HepG2 (cell line): Measurements from ENCODE around the gene APRT. TPM values are rescaled to one million over a fixed set of nuclear protein-coding genes. Genes with fewer than 3 reads are reported as not detected.

Source experiments
- AGO1 ChIP-seq: fragments of 200-400 bp; formaldehyde crosslinking; IDR thresholded peaks from 2 replicates; pipeline ENCODE4 v1.6.1; 2017; ENCODE audit warnings: mild to moderate bottlenecking, low read depth, low read length, moderate library complexity; ENCODE audit not compliant: poor library complexity, severe bottlenecking
- GLI4 ChIP-seq: sonication (generic); formaldehyde crosslinking; IDR thresholded peaks from 2 replicates; pipeline ENCODE4 v1.5.1; 2020; ENCODE audit warnings: missing genetic modification reagents, mild to moderate bottlenecking, moderate library complexity, borderline replicate concordance
- KDM3A ChIP-seq: IDR thresholded peaks from 2 replicates; pipeline ENCODE4 v1.6.1; 2018; ENCODE audit warnings: low read depth, missing compliant biosample characterization
- KMT2B ChIP-seq: IDR thresholded peaks from 2 replicates; pipeline ENCODE4 v1.6.1; 2016; ENCODE audit warnings: missing genetic modification reagents, missing compliant biosample characterization
- PCBP2 ChIP-seq: fragments of 200-400 bp; formaldehyde crosslinking; optimal IDR thresholded peaks from 2 replicates; pipeline ENCODE3; 2018; ENCODE audit warnings: low read length, low read depth; ENCODE audit not compliant: poor library complexity, severe bottlenecking
- POLR2AphosphoS5 ChIP-seq: IDR thresholded peaks from 2 replicates; pipeline ENCODE4 v1.6.1; 2012; ENCODE audit warnings: low read depth, low read length
- RBFOX2 ChIP-seq: fragments of 200-400 bp; formaldehyde crosslinking; IDR thresholded peaks from 2 replicates; pipeline ENCODE4 v1.6.1; 2017; ENCODE audit warnings: low read depth, mild to moderate bottlenecking, low read length
- RBM22 ChIP-seq: fragments of 200-400 bp; formaldehyde crosslinking; optimal IDR thresholded peaks from 2 replicates; pipeline ENCODE3; 2017; ENCODE audit warnings: mild to moderate bottlenecking, low read length, moderate library complexity
- SIX4 ChIP-seq: sonication (generic); formaldehyde crosslinking; IDR thresholded peaks from 2 replicates; pipeline ENCODE4 v1.4.0; 2020; ENCODE audit warnings: missing genetic modification reagents
- SNAI1 ChIP-seq: sonication (generic); formaldehyde crosslinking; IDR thresholded peaks from 2 replicates; pipeline ENCODE4 v1.5.0; 2020; ENCODE audit warnings: mild to moderate bottlenecking, missing genetic modification reagents, borderline replicate concordance
- TAF15 ChIP-seq: fragments of 200-400 bp; formaldehyde crosslinking; IDR thresholded peaks from one replicate; pipeline ENCODE4 v1.6.1; 2018; ENCODE audit warnings: mild to moderate bottlenecking, low read depth, low read length; ENCODE audit not compliant: poor library complexity, severe bottlenecking
- ZNF12 ChIP-seq: sonication (generic); formaldehyde crosslinking; IDR thresholded peaks from 2 replicates; pipeline ENCODE4 v1.5.0; 2020; ENCODE audit warnings: missing genetic modification reagents
- ZNF616 ChIP-seq: sonication (generic); formaldehyde crosslinking; IDR thresholded peaks from 2 replicates; pipeline ENCODE4 v1.5.0; 2020; ENCODE audit warnings: low read depth, mild to moderate bottlenecking, missing genetic modification reagents
- ZNF747 ChIP-seq: sonication (generic); formaldehyde crosslinking; IDR thresholded peaks from 2 replicates; pipeline ENCODE4 v1.8.1; 2023; ENCODE audit warnings: missing genetic modification reagents, mild to moderate bottlenecking, borderline replicate concordance
- polyA plus RNA-seq, 8 experiments: library from polyadenylated mRNA; depleted of rRNA in 3 of 8; stranded (reverse) in 7 of 8; unstranded in 1 of 8; fragments of >200 nt; fragmentation: Illumina TruSeq in 4 of 8; extraction: Trizol in 4 of 8; gene quantifications; 2 replicates each; pipeline versions ENCODE4 v1.2.1 to v1.2.3, GENCODE V29; 2011 to 2016; ENCODE audit warnings: low read depth in 4 of 8, missing spikeins in 1 of 8, mixed read lengths in 1 of 8; ENCODE audit not compliant: insufficient read depth in 1 of 8
- total RNA-seq, 5 experiments: library from RNA; depleted of rRNA; stranded (reverse); fragments of >200 nt; fragmentation: Illumina TruSeq; extraction: Trizol; gene quantifications; 2 replicates each; pipeline ENCODE4 v1.2.3, GENCODE V29; 2016; ENCODE audit warnings: low read depth in 1 of 5
- TF ChIP-seq, protein P1 (sequence below): sonication (generic); formaldehyde crosslinking; IDR thresholded peaks from 2 replicates; pipeline ENCODE4 v1.5.0; 2020; ENCODE audit warnings: mild to moderate bottlenecking, missing genetic modification reagents
- TF ChIP-seq, protein P2 (sequence below), 2 experiments: sonication (generic) in 1 of 2; formaldehyde crosslinking in 1 of 2; IDR thresholded peaks; 2 replicates each; pipeline versions ENCODE4 v1.4.0 to v1.6.1; 2016 to 2020; ENCODE audit warnings: borderline replicate concordance in 1 of 2, low read depth in 1 of 2, mild to moderate bottlenecking in 1 of 2, missing genetic modification reagents in 1 of 2
- TF ChIP-seq, protein P3 (sequence below): sonication (generic); formaldehyde crosslinking; conservative IDR thresholded peaks from 2 replicates; pipeline ENCODE4 v1.4.0; 2020; ENCODE audit warnings: missing genetic modification reagents
- TF ChIP-seq, protein P4 (sequence below): sonication (generic); formaldehyde crosslinking; IDR thresholded peaks from 2 replicates; pipeline ENCODE4 v1.9.0; 2022; ENCODE audit warnings: missing genetic modification reagents, mild to moderate bottlenecking, borderline replicate concordance

APRT gene
- total and polyA plus RNA-seq, 2 of the 13 experiments (the other 11 are each of a cell fraction or from before 2014, with no cell fraction given): 155 to 242 TPM

DNA sequence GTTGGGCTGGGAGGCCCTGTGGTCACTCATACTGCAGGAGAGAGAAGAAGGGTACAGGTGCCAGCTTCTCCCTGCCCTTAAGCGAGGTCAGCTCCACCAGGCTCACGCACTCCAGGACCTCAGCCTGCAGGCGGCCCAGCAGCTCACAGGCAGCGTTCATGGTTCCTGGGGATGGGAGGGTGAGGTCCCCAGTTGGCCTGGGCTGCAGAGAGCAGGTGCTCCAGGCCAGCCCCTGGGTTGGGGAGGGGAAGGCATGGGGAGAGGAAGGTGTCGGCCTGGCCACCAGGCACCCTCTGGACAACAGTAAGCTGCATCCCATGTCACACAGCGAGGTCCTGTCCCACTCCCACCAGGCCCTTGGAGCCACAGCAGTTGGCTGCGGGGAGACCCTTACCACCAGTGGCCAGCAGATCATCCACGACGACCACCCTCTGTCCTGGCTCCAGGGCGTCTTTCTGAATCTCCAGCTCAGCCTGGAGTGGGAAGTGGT, 2.0 kb downstream of the APRT start (continued):
- TF ChIP-seq, protein P1, sequence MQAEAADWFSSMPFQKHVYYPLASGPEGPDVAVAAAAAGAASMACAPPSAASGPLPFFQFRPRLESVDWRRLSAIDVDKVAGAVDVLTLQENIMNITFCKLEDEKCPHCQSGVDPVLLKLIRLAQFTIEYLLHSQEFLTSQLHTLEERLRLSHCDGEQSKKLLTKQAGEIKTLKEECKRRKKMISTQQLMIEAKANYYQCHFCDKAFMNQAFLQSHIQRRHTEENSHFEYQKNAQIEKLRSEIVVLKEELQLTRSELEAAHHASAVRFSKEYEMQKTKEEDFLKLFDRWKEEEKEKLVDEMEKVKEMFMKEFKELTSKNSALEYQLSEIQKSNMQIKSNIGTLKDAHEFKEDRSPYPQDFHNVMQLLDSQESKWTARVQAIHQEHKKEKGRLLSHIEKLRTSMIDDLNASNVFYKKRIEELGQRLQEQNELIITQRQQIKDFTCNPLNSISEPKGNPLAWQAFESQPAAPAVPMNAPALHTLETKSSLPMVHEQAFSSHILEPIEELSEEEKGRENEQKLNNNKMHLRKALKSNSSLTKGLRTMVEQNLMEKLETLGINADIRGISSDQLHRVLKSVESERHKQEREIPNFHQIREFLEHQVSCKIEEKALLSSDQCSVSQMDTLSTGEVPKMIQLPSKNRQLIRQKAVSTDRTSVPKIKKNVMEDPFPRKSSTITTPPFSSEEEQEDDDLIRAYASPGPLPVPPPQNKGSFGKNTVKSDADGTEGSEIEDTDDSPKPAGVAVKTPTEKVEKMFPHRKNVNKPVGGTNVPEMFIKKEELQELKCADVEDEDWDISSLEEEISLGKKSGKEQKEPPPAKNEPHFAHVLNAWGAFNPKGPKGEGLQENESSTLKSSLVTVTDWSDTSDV (CRISPR knock-in tag): 0 out of 2 replicates have a peak, but pooled peaks have one; percentile 45
- no peak for TF ChIP-seq GLI4 (CRISPR knock-in tag)
- TF ChIP-seq KDM3A (CRISPR knock-in tag): no peak; the same call in 1 of the 2 replicates
- TF ChIP-seq AGO1: peak; percentile 84
- TF ChIP-seq, protein P2, sequence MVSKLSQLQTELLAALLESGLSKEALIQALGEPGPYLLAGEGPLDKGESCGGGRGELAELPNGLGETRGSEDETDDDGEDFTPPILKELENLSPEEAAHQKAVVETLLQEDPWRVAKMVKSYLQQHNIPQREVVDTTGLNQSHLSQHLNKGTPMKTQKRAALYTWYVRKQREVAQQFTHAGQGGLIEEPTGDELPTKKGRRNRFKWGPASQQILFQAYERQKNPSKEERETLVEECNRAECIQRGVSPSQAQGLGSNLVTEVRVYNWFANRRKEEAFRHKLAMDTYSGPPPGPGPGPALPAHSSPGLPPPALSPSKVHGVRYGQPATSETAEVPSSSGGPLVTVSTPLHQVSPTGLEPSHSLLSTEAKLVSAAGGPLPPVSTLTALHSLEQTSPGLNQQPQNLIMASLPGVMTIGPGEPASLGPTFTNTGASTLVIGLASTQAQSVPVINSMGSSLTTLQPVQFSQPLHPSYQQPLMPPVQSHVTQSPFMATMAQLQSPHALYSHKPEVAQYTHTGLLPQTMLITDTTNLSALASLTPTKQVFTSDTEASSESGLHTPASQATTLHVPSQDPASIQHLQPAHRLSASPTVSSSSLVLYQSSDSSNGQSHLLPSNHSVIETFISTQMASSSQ (IDR thresholded peaks at IDR 0.05; ENCODE audit: low read depth): no peak
- TF ChIP-seq, protein P2 (CRISPR knock-in tag; IDR thresholded peaks at IDR 0.05; ENCODE audit: borderline replicate concordance): no peak
- TF ChIP-seq POLR2AphosphoS5: peak; percentile 60
- TF ChIP-seq, protein P3, sequence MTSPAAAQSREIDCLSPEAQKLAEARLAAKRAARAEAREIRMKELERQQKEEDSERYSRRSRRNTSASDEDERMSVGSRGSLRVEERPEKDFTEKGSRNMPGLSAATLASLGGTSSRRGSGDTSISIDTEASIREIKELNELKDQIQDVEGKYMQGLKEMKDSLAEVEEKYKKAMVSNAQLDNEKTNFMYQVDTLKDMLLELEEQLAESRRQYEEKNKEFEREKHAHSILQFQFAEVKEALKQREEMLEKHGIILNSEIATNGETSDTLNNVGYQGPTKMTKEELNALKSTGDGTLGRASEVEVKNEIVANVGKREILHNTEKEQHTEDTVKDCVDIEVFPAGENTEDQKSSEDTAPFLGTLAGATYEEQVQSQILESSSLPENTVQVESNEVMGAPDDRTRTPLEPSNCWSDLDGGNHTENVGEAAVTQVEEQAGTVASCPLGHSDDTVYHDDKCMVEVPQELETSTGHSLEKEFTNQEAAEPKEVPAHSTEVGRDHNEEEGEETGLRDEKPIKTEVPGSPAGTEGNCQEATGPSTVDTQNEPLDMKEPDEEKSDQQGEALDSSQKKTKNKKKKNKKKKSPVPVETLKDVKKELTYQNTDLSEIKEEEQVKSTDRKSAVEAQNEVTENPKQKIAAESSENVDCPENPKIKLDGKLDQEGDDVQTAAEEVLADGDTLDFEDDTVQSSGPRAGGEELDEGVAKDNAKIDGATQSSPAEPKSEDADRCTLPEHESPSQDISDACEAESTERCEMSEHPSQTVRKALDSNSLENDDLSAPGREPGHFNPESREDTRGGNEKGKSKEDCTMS: no peak
- TF ChIP-seq, protein P4, sequence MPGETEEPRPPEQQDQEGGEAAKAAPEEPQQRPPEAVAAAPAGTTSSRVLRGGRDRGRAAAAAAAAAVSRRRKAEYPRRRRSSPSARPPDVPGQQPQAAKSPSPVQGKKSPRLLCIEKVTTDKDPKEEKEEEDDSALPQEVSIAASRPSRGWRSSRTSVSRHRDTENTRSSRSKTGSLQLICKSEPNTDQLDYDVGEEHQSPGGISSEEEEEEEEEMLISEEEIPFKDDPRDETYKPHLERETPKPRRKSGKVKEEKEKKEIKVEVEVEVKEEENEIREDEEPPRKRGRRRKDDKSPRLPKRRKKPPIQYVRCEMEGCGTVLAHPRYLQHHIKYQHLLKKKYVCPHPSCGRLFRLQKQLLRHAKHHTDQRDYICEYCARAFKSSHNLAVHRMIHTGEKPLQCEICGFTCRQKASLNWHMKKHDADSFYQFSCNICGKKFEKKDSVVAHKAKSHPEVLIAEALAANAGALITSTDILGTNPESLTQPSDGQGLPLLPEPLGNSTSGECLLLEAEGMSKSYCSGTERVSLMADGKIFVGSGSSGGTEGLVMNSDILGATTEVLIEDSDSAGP: peak; percentile 30; the same call in 1 of the 2 replicates
- no peak for TF ChIP-seq SNAI1
- no peak for TF ChIP-seq PCBP2
- peak; percentile 71 for TF ChIP-seq RBFOX2
- peak; percentile 41 for TF ChIP-seq TAF15
- peak; percentile 72 for TF ChIP-seq RBM22
- no peak for TF ChIP-seq ZNF12 (CRISPR knock-in tag)
- TF ChIP-seq ZNF616 (CRISPR knock-in tag): no peak
- TF ChIP-seq SIX4 (CRISPR knock-in tag): no peak
- TF ChIP-seq KMT2B: no peak
- no peak for TF ChIP-seq ZNF747 (CRISPR knock-in tag)
